Right lobe of liver (tissue), 4 donors: ENCODE results near the gene KAT6B.

Experiments
- CTCF ChIP-seq, 4 donors: fragments of 200-600 bp in 3 of 4; fragments of 450-650 bp in 1 of 4; IDR thresholded peaks; one replicate each; pipeline versions ENCODE4 v1.5.1 to v1.8.0; 2016 to 2022; ENCODE audit warnings: antibody characterized with exemption in 4 of 4, mild to moderate bottlenecking in 2 of 4
- POLR2A ChIP-seq: fragments of 450-650 bp; IDR thresholded peaks from one replicate; pipeline ENCODE4 v1.6.1; 2017; ENCODE audit warnings: antibody characterized with exemption, mild to moderate bottlenecking
- donor health status: DM: no; HTN: no; CAD: no.
- donor health status: DM: no; HTN: no; CAD: no.
- donor health status: DM: no; HTN: yes; CAD: no.

GRCh38 chr10:75034714-75035258 lies 208.4 kb downstream of the KAT6B start:
- TF ChIP-seq CTCF (IDR thresholded peaks at IDR 0.05) (no peak), POLR2A (no peak)
